Prostate gland (tissue), 2 donors: Measurements from ENCODE around the gene FCER1G. TPM values are rescaled to one million over a fixed set of nuclear protein-coding genes. Genes with fewer than 3 reads are reported as not detected.
"Not testable (repeated sequence)": the region's sequence is repeated elsewhere in the genome, so short reads cannot be mapped to it uniquely, and the experiment has no call there.

Experiments
- DNase-seq: peaks from one replicate; pipeline ENCODE4 v3.0.0-alpha.2; 2019; ENCODE audit warnings: low spot score
- H3K27ac ChIP-seq, 2 donors: fragments of 200-600 bp; sonication (generic); 2 replicates each; pipeline ENCODE4 v1.5.1; 2017 to 2019
- H3K27me3 ChIP-seq: fragments of 200-600 bp; sonication (generic); replicated peaks from 2 replicates; pipeline ENCODE4 v1.5.1; 2019; ENCODE audit not compliant: insufficient read depth
- H3K36me3 ChIP-seq, 2 donors: fragments of 200-600 bp; sonication (generic); 1 replicate in 1 of 2; 2 replicates in 1 of 2; pipeline versions ENCODE4 v1.5.1 to v1.8.1; 2017 to 2019
- H3K4me1 ChIP-seq: fragments of 200-600 bp; sonication (generic); replicated peaks from 2 replicates; pipeline ENCODE4 v1.5.1; 2019
- H3K4me3 ChIP-seq, 2 donors: fragments of 200-600 bp; sonication (generic); 2 replicates each; pipeline ENCODE4 v1.5.1; 2017 to 2019
- H3K9me3 ChIP-seq: fragments of 200-600 bp; sonication (generic); 2 replicates; pipeline ENCODE4 v1.5.1; 2017
- CTCF ChIP-seq, 4 experiments: fragments of 200-600 bp in 2 of 4; fragments of 450-650 bp in 2 of 4; sonication (generic) in 2 of 4; IDR thresholded peaks; 1 replicate in 3 of 4; 2 replicates in 1 of 4; pipeline ENCODE4 v1.5.1; 2016 to 2019; ENCODE audit warnings: antibody characterized with exemption in 4 of 4, mild to moderate bottlenecking in 2 of 4, moderate library complexity in 2 of 4
- POLR2A ChIP-seq: fragments of 450-650 bp; IDR thresholded peaks from one replicate; pipeline ENCODE4 v1.6.1; 2016; ENCODE audit warnings: antibody characterized with exemption, mild to moderate bottlenecking
- POLR2AphosphoS5 ChIP-seq: sonication (generic); formaldehyde crosslinking; IDR thresholded peaks from one replicate; pipeline ENCODE4 v1.6.1; 2017; ENCODE audit warnings: antibody characterized with exemption
- WGBS: methylation state at CpG from one replicate; pipeline ENCODE4 v1.1.5; 2018; 5-methylcytosine and 5-hydroxymethylcytosine counted together
- intact Hi-C: fragments of 100-400 bp; cut with DNase I; formaldehyde crosslinking; loops from one replicate; pipeline ENCODE4 v1.14.2; 2022
- total RNA-seq, 2 donors: library from RNA; depleted of rRNA; stranded (reverse); fragments of >200 nt; gene quantifications; one replicate each; pipeline ENCODE4 v1.1.0, GENCODE V29; 2016

The FCER1G gene
- total RNA-seq, 2 donors from 2014 or later = 3.6 to 22.4 TPM

DNA sequence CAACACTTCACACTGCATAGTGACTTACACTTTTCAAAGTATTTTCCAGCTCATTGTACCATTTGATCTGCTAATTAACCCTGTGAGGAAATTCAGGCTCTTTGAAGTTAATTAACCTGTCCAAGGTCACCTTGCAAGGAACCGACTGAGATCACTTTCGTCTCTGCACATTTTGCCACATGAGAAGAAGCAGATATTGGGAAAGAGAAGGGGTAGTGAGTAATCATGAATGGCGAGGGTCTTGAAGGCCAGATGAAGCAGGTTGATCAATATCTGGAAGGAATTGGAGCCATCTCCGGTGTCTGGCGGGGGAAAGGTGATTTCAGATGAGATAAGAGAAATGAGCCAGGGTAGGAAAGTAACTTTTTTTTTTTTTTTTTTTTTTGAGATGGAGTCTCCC, 4.9 kb downstream of the FCER1G start:
- Histone ChIP-seq H3K27me3 (no peaks in the 10 kb centered on the region), H3K27ac (no peak overlapping the region), H3K4me3 (no peak overlapping the region), H3K4me1 (no peaks in the 10 kb centered on the region), H3K36me3 (no peaks in the 10 kb centered on the region), H3K9me3 (no peaks in the 10 kb centered on the region)
- DNase-seq = no peak
- intact Hi-C loops = no loop called here
- WGBS = 81% methylated on average over 5 of the region's 5 CpGs
- TF ChIP-seq CTCF (IDR thresholded peaks at IDR 0.05) (no peak), POLR2AphosphoS5 (no peak), POLR2A (no peak)

- H3K36me3 ChIP-seq = no peaks in the 10 kb centered on the region
- H3K27ac ChIP-seq = no peak overlapping the region
- peaks cover 4% of the 10 kb centered on the region for H3K4me1 ChIP-seq
- intact Hi-C loops = no loop called here
- no peaks in the 10 kb centered on the region for H3K27me3 ChIP-seq
- H3K9me3 ChIP-seq = no peaks in the 10 kb centered on the region
- no peak for TF ChIP-seq POLR2AphosphoS5
- no peak for TF ChIP-seq CTCF (IDR thresholded peaks at IDR 0.05)
- TF ChIP-seq POLR2A = no peak
- 74% methylated on average over 6 of the region's 6 CpGs for WGBS
- no peak overlapping the region for H3K4me3 ChIP-seq
- no peak for DNase-seq
These were observed 7.3 kb downstream of the FCER1G start for GRCh38 chr1:161222175-161223019.

- intact Hi-C loops = no loop called here
- TF ChIP-seq POLR2A = no peak
- TF ChIP-seq POLR2AphosphoS5 = no peak
- no peak for TF ChIP-seq CTCF (IDR thresholded peaks at IDR 0.05)
- Histone ChIP-seq H3K36me3 (peaks cover 0 to 3% of the 10 kb centered on the region in 2 donors), H3K4me1 (peaks cover 4% of the 10 kb centered on the region), H3K27ac (no peak overlapping the region), H3K9me3 (no peaks in the 10 kb centered on the region), H3K4me3 (no peak overlapping the region), H3K27me3 (no peaks in the 10 kb centered on the region)
- DNase-seq = no peak
- 82% methylated on average over 7 of the region's 7 CpGs for WGBS
These were observed 9.0 kb downstream of the FCER1G start for GRCh38 chr1:161223805-161224694.

DNA sequence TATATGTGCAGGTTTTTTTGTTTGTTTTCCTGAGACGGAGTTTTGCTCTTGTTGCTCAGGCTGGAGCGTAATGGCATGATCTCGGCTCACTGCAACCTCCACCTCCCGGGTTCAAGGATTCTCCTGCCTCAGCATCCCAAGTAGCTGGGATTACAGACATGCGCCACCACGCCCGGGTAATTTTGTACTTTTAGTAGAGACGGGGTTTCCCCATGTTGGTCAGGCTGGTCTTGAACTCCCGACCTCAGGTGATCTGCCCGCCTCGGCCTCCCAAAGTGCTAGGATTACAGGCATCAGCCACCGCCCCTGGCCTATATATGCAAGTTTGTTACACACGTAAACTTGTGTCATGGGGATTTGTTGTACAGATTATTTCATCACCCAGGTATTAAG, 9.6 kb downstream of the FCER1G start:
- H3K27ac ChIP-seq, DNase-seq, H3K9me3 ChIP-seq, H3K4me3 ChIP-seq, H3K36me3 ChIP-seq, H3K4me1 ChIP-seq, H3K27me3 ChIP-seq: not testable (repeated sequence)
- intact Hi-C loops = loop anchor here (5.0 kb wide), 1 partner anchor 143 kb away; the partner anchor contains the start of gene CFAP126
- WGBS = 88% methylated on average over 13 of the region's 13 CpGs

- TF ChIP-seq POLR2A = no peak
- no peak for TF ChIP-seq POLR2AphosphoS5
- no peak for TF ChIP-seq CTCF (IDR thresholded peaks at IDR 0.05)
- Histone ChIP-seq H3K4me3 (no peak overlapping the region), H3K36me3 (peaks cover 0 to 3% of the 10 kb centered on the region in 2 donors), H3K9me3 (no peaks in the 10 kb centered on the region), H3K4me1 (peaks cover 4% of the 10 kb centered on the region), H3K27ac (no peak overlapping the region), H3K27me3 (no peaks in the 10 kb centered on the region)
- intact Hi-C loops = loop anchor here (5.0 kb wide), 1 partner anchor 142 kb away; the partner anchor contains the start of gene CFAP126
- 78% methylated on average over 7 of the region's 7 CpGs for WGBS
- no peak for DNase-seq
These were observed 10.1 kb downstream of the FCER1G start for GRCh38 chr1:161225178-161225533.
